Measurements from ENCODE around the gene KDELR1. TPM values are rescaled to one million over a fixed set of nuclear protein-coding genes. Genes with fewer than 3 reads are reported as not detected.

KDELR1 gene
- polyA plus RNA-seq, 1 donor, result 253 TPM

- Histone ChIP-seq H3K9me3 (ENCODE audit: control insufficient read depth, low read depth, low read length) (peaks cover 16% of the 10 kb centered on the region), H3K36me3 (ENCODE audit: control insufficient read depth, insufficient read depth, low read length) (no peaks in the 10 kb centered on the region), H3K4me1 (ENCODE audit: control insufficient read depth, insufficient read depth, low read length) (peaks cover 24% of the 10 kb centered on the region), H3K27ac (ENCODE audit: low read length) (no peak overlapping the region), H3K27me3 (ENCODE audit: control insufficient read depth, insufficient read depth, low read length) (peaks cover 45% of the 10 kb centered on the region), H3K4me3 (ENCODE audit: low read length) (peak overlapping the region; percentile 22)
- WGBS (ENCODE audit: insufficient coverage, low lambda C conversion rate), result no CpG with 5 or more reads among the region's 104 CpGs
- DNase-seq, result peak; percentile 77 to 82
Observed at GRCh38 chr19:48398375-48399235, 7.3 kb upstream of the KDELR1 start.

GRCh38 chr19:48398102-48398374 lies 6.7 kb upstream of the KDELR1 start:
- 12% methylated on average over 7 of the region's 17 CpGs for WGBS (ENCODE audit: insufficient coverage, low lambda C conversion rate)
- H3K36me3 ChIP-seq (ENCODE audit: control insufficient read depth, insufficient read depth, low read length), result no peaks in the 10 kb centered on the region
- H3K4me1 ChIP-seq (ENCODE audit: control insufficient read depth, insufficient read depth, low read length), result peaks cover 27% of the 10 kb centered on the region
- peak overlapping the region; percentile 22 for H3K4me3 ChIP-seq (ENCODE audit: low read length)
- H3K27ac ChIP-seq (ENCODE audit: low read length), result no peak overlapping the region
- H3K27me3 ChIP-seq (ENCODE audit: control insufficient read depth, insufficient read depth, low read length), result peaks cover 51% of the 10 kb centered on the region
- peaks cover 16% of the 10 kb centered on the region for H3K9me3 ChIP-seq (ENCODE audit: control insufficient read depth, low read depth, low read length)
- DNase-seq, result no peak

DNA sequence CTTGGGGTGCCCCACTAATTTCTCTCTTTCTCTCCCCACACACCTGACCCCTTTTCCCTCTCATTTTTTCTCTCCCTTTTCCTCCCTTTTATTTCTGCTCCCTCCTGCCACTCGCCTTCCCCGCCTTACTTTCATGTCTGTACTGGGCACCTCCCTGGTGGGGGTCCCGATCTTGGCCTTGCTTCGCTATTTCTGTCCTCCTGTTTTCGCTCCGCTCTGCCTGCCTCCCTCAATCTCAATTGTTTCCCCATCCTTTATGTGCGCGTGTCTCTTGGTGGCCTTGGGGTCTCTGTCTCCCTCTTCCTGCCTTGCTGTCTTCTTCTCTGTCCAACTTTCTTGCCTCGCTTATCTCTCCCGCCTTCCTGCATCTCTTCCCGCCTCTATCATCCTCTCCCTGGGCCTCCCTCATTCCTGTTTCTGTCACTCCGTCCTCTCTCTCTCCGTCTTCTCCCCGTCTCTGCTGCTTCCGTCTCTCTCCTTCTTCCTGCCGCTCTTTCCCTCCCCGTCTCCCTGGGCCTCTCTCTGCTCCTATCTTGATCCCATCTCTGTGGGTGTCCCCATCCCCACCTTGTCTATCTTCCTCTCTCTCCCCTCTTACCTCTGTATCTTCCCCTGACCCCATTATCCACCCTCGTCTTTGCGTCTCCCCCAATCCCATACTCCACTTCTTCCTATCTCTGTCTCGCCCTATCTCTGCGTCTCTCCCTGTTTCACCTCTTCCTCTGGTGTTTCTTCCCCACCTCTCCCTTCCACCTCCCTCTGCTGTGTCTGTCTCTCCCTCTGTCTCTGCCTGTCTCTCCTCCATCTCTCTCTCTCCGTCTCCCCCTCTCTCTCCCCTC lies 6.1 kb upstream of the KDELR1 start:
- peaks cover 57% of the 10 kb centered on the region for H3K27me3 ChIP-seq (ENCODE audit: control insufficient read depth, insufficient read depth, low read length)
- peaks cover 16% of the 10 kb centered on the region for H3K9me3 ChIP-seq (ENCODE audit: control insufficient read depth, low read depth, low read length)
- no peaks in the 10 kb centered on the region for H3K36me3 ChIP-seq (ENCODE audit: control insufficient read depth, insufficient read depth, low read length)
- peak overlapping the region; percentile 22 for H3K4me3 ChIP-seq (ENCODE audit: low read length)
- peaks cover 27% of the 10 kb centered on the region for H3K4me1 ChIP-seq (ENCODE audit: control insufficient read depth, insufficient read depth, low read length)
- 45% methylated on average over 17 of the region's 22 CpGs for WGBS (ENCODE audit: insufficient coverage, low lambda C conversion rate)
- DNase-seq, result no peak
- H3K27ac ChIP-seq (ENCODE audit: low read length), result no peak overlapping the region

- H3K36me3 ChIP-seq (ENCODE audit: control insufficient read depth, insufficient read depth, low read length), result no peaks in the 10 kb centered on the region
- H3K27ac ChIP-seq (ENCODE audit: low read length), result no peak overlapping the region
- peaks cover 27% of the 10 kb centered on the region for H3K4me1 ChIP-seq (ENCODE audit: control insufficient read depth, insufficient read depth, low read length)
- H3K27me3 ChIP-seq (ENCODE audit: control insufficient read depth, insufficient read depth, low read length), result peaks cover 61% of the 10 kb centered on the region
- H3K4me3 ChIP-seq (ENCODE audit: low read length), result no peak overlapping the region
- peaks cover 16% of the 10 kb centered on the region for H3K9me3 ChIP-seq (ENCODE audit: control insufficient read depth, low read depth, low read length)
- no peak for DNase-seq
- WGBS (ENCODE audit: insufficient coverage, low lambda C conversion rate), result no CpG with 5 or more reads among the region's 2 CpGs
Observed at GRCh38 chr19:48396824-48397176, 5.4 kb upstream of the KDELR1 start.

GRCh38 chr19:48396016-48396823 lies 4.9 kb upstream of the KDELR1 start:
- Histone ChIP-seq H3K36me3 (ENCODE audit: control insufficient read depth, insufficient read depth, low read length) (no peaks in the 10 kb centered on the region), H3K9me3 (ENCODE audit: control insufficient read depth, low read depth, low read length) (peaks cover 16% of the 10 kb centered on the region), H3K4me1 (ENCODE audit: control insufficient read depth, insufficient read depth, low read length) (peaks cover 27% of the 10 kb centered on the region), H3K4me3 (ENCODE audit: low read length) (no peak overlapping the region), H3K27ac (ENCODE audit: low read length) (no peak overlapping the region), H3K27me3 (ENCODE audit: control insufficient read depth, insufficient read depth, low read length) (peaks cover 61% of the 10 kb centered on the region)
- no CpG with 5 or more reads among the region's 24 CpGs for WGBS (ENCODE audit: insufficient coverage, low lambda C conversion rate)
- peak in 1 of 2 donors; percentile 54 for DNase-seq

DNA sequence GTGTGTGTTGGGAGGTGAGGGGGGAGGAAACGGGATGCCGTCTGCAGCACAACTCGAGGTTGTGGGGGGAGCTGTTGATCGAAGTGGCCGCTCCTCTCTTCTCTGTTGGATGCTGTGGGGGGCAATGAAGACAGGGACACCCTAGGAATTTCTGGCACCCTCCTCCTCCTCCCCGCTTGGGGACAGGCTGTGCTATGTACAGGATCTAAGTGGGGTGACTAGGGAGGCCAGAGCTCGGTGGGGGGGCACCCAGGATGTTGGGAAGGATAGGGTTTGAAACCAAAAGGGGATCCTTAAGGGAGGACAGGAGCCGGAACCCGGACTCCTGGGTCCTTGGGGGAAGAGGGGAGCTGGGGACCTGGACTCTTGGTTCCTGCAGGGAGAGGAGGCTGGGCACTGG lies 4.1 kb upstream of the KDELR1 start:
- peaks cover 16% of the 10 kb centered on the region for H3K9me3 ChIP-seq (ENCODE audit: control insufficient read depth, low read depth, low read length)
- no peak overlapping the region for H3K27ac ChIP-seq (ENCODE audit: low read length)
- DNase-seq, result no peak
- no peaks in the 10 kb centered on the region for H3K36me3 ChIP-seq (ENCODE audit: control insufficient read depth, insufficient read depth, low read length)
- WGBS (ENCODE audit: insufficient coverage, low lambda C conversion rate), result no CpG with 5 or more reads among the region's 9 CpGs
- no peak overlapping the region for H3K4me3 ChIP-seq (ENCODE audit: low read length)
- H3K27me3 ChIP-seq (ENCODE audit: control insufficient read depth, insufficient read depth, low read length), result peaks cover 61% of the 10 kb centered on the region
- peaks cover 27% of the 10 kb centered on the region for H3K4me1 ChIP-seq (ENCODE audit: control insufficient read depth, insufficient read depth, low read length)

DNA sequence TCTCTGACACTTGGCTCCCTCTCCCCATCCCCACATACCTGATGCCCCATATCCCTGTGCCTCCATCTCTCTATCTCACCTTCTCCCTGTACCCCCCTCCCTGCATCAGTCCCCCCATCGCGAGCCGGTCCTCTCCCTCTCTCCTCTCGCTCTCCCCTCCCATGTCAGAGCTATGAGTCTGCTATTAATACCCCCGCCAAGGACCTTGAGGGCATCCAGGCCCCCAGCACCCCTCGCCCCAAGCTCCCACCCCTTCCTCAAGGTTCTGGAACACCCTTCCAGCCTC lies 3.8 kb upstream of the KDELR1 start:
- DNase-seq, result no peak
- Histone ChIP-seq H3K4me1 (ENCODE audit: control insufficient read depth, insufficient read depth, low read length) (peaks cover 27% of the 10 kb centered on the region), H3K9me3 (ENCODE audit: control insufficient read depth, low read depth, low read length) (peaks cover 16% of the 10 kb centered on the region), H3K27ac (ENCODE audit: low read length) (no peak overlapping the region), H3K27me3 (ENCODE audit: control insufficient read depth, insufficient read depth, low read length) (peaks cover 61% of the 10 kb centered on the region), H3K36me3 (ENCODE audit: control insufficient read depth, insufficient read depth, low read length) (no peaks in the 10 kb centered on the region), H3K4me3 (ENCODE audit: low read length) (no peak overlapping the region)
- WGBS (ENCODE audit: insufficient coverage, low lambda C conversion rate), result no CpG with 5 or more reads among the region's 6 CpGs

GRCh38 chr19:48394331-48395169 lies 3.2 kb upstream of the KDELR1 start:
- peaks cover 15% of the 10 kb centered on the region for H3K9me3 ChIP-seq (ENCODE audit: control insufficient read depth, low read depth, low read length)
- peaks cover 27% of the 10 kb centered on the region for H3K4me1 ChIP-seq (ENCODE audit: control insufficient read depth, insufficient read depth, low read length)
- no CpG with 5 or more reads among the region's 38 CpGs for WGBS (ENCODE audit: insufficient coverage, low lambda C conversion rate)
- H3K4me3 ChIP-seq (ENCODE audit: low read length), result no peak overlapping the region
- no peak overlapping the region for H3K27ac ChIP-seq (ENCODE audit: low read length)
- no peak for DNase-seq
- no peaks in the 10 kb centered on the region for H3K36me3 ChIP-seq (ENCODE audit: control insufficient read depth, insufficient read depth, low read length)
- H3K27me3 ChIP-seq (ENCODE audit: control insufficient read depth, insufficient read depth, low read length), result peaks cover 61% of the 10 kb centered on the region

GRCh38 chr19:48393559-48394330 lies 2.4 kb upstream of the KDELR1 start, which contains the start of gene GRIN2D:
Gene GRIN2D, plus strand, starts transcription at chr19:48393668. Its CDS starts 4,725 bp downstream, at chr19:48398393.
- Histone ChIP-seq H3K9me3 (ENCODE audit: control insufficient read depth, low read depth, low read length) (peaks cover 8% of the 10 kb centered on the region), H3K4me3 (ENCODE audit: low read length) (no peak within 1 kb of the TSS), H3K36me3 (ENCODE audit: control insufficient read depth, insufficient read depth, low read length) (peaks cover 6% of the 10 kb centered on the region), H3K27ac (ENCODE audit: low read length) (no peak within 1 kb of the TSS), H3K4me1 (ENCODE audit: control insufficient read depth, insufficient read depth, low read length) (peaks cover 27% of the 10 kb centered on the region), H3K27me3 (ENCODE audit: control insufficient read depth, insufficient read depth, low read length) (peaks cover 61% of the 10 kb centered on the region)
- WGBS (ENCODE audit: insufficient coverage, low lambda C conversion rate), result no CpG with 5 or more reads among the region's 40 CpGs
- peak in 1 of 2 donors; percentile 29 for DNase-seq

Data from large intestine (tissue), 3 donors.